Frontal cortex (tissue), 4 donors: Measurements from ENCODE around the gene GAPVD1. TPM values are rescaled to one million over a fixed set of nuclear protein-coding genes. Genes with fewer than 3 reads are reported as not detected.
"Not testable (repeated sequence)": the region's sequence is repeated elsewhere in the genome, so short reads cannot be mapped to it uniquely, and the experiment has no call there.

Source experiments
- DNase-seq, 2 donors: peaks; one replicate each; pipeline ENCODE4 v3.0.0; 2012; ENCODE audit warnings: low spot score in 2 of 2
- FAIRE-seq: peaks from 2 replicates; lab custom pipeline; 2012; peaks lifted over from hg19 to GRCh38; lab: Jason Lieb, UNC
- total RNA-seq: library from RNA; depleted of rRNA; stranded (reverse); fragments of >200 nt; gene quantifications from one replicate; pipeline ENCODE4 v1.2.3, GENCODE V29; 2014
- donor health status: control.
- donor health status: control.
- donor health status: control.

The GAPVD1 gene
- total RNA-seq: 74.2 TPM

GRCh38 chr9:125261501-125262293 is at the start of gene GAPVD1:
GAPVD1 (plus strand) TSS chr9:125261826; CDS start chr9:125298922, 37,096 bp downstream.
- DNase-seq (peak; percentile 93 to 96), FAIRE-seq (no peak)

GRCh38 chr9:125214186-125214585 is 47.4 kb upstream of the GAPVD1 start:
- DNase-seq (no peak), FAIRE-seq (no peak)

GRCh38 chr9:125218621-125219020 is 43.0 kb upstream of the GAPVD1 start:
- DNase-seq: no peak
- no peak for FAIRE-seq

- not testable (repeated sequence) for FAIRE-seq, DNase-seq
Measured at GRCh38 chr9:125224858-125225257, 36.8 kb upstream of the GAPVD1 start.

- FAIRE-seq: no peak
- DNase-seq: no peak
Measured at GRCh38 chr9:125227761-125228160, 33.9 kb upstream of the GAPVD1 start.

GRCh38 chr9:125233678-125234077 is 27.9 kb upstream of the GAPVD1 start:
- no peak for FAIRE-seq
- DNase-seq: no peak

- DNase-seq, FAIRE-seq: not testable (repeated sequence)
Measured at GRCh38 chr9:125234099-125234498, 27.5 kb upstream of the GAPVD1 start.

GRCh38 chr9:125235804-125236519 is 25.7 kb upstream of the GAPVD1 start:
- FAIRE-seq (no peak), DNase-seq (no peak)

- not testable (repeated sequence) for FAIRE-seq, DNase-seq
Measured at GRCh38 chr9:125236520-125237159, 25.0 kb upstream of the GAPVD1 start.

- DNase-seq (no peak), FAIRE-seq (no peak)
Measured at GRCh38 chr9:125238127-125238914, 23.3 kb upstream of the GAPVD1 start.

GRCh38 chr9:125238915-125239446 is 22.6 kb upstream of the GAPVD1 start:
- FAIRE-seq: no peak
- no peak for DNase-seq

GRCh38 chr9:125239631-125240597 is 21.7 kb upstream of the GAPVD1 start:
- DNase-seq: no peak

GRCh38 chr9:125240649-125240999 is 21.0 kb upstream of the GAPVD1 start:
- DNase-seq (no peak), FAIRE-seq (no peak)

More at GRCh38 chr9:125239631-125240597, 21.7 kb upstream of the GAPVD1 start:
- no peak for FAIRE-seq

- FAIRE-seq (peak; percentile 97), DNase-seq (peak; percentile 90 to 96)
Measured at GRCh38 chr9:125241000-125241862, 20.4 kb upstream of the GAPVD1 start, which contains the start of gene HSPA5. HSPA5 (minus strand) TSS chr9:125241343; CDS start chr9:125241126, 217 bp downstream.

GRCh38 chr9:125241863-125242739 is 19.5 kb upstream of the GAPVD1 start:
- FAIRE-seq (no peak), DNase-seq (no peak)

- FAIRE-seq: no peak
- DNase-seq: no peak
Measured at GRCh38 chr9:125243792-125244260, 17.8 kb upstream of the GAPVD1 start.
